HepG2 (cell line): Measurements from ENCODE around the gene ZBTB22. TPM values are rescaled to one million over a fixed set of nuclear protein-coding genes. Genes with fewer than 3 reads are reported as not detected.

Source experiments
- DNMT1 ChIP-seq: sonication (generic); formaldehyde crosslinking; IDR thresholded peaks from 2 replicates; pipeline ENCODE4 v1.5.1; 2020; ENCODE audit warnings: mild to moderate bottlenecking, missing genetic modification reagents
- FLYWCH1 ChIP-seq: sonication (generic); formaldehyde crosslinking; IDR thresholded peaks from 2 replicates; pipeline ENCODE4 v1.8.1; 2023; ENCODE audit warnings: mild to moderate bottlenecking, missing genetic modification reagents
- HMGXB3 ChIP-seq: sonication (generic); formaldehyde crosslinking; IDR thresholded peaks from 2 replicates; pipeline ENCODE4 v1.4.0; 2020; ENCODE audit warnings: missing genetic modification reagents, borderline replicate concordance
- HOXA3 ChIP-seq: sonication (generic); formaldehyde crosslinking; IDR thresholded peaks from 2 replicates; pipeline ENCODE4 v1.5.0; 2020; ENCODE audit warnings: missing genetic modification reagents
- KDM6A ChIP-seq: IDR thresholded peaks from 2 replicates; pipeline ENCODE4 v1.6.1; 2016; ENCODE audit warnings: low read depth
- MLX ChIP-seq: IDR thresholded peaks from 2 replicates; pipeline ENCODE4 v1.6.1; 2016
- NFAT5 ChIP-seq: sonication (generic); formaldehyde crosslinking; IDR thresholded peaks from 2 replicates; pipeline ENCODE4 v1.4.0; 2020; ENCODE audit warnings: missing genetic modification reagents
- ONECUT2 ChIP-seq: sonication (generic); formaldehyde crosslinking; IDR thresholded peaks from 2 replicates; pipeline ENCODE4 v1.4.0; 2020; ENCODE audit warnings: missing genetic modification reagents
- PRMT3 ChIP-seq: sonication (generic); formaldehyde crosslinking; IDR thresholded peaks from 2 replicates; pipeline ENCODE4 v1.8.1; 2022; ENCODE audit warnings: low read depth, mild to moderate bottlenecking, moderate library complexity, missing genetic modification reagents, borderline replicate concordance
- TGIF2 ChIP-seq: IDR thresholded peaks from 2 replicates; pipeline ENCODE4 v1.6.1; 2016; ENCODE audit warnings: control low read depth, missing compliant biosample characterization
- YEATS2 ChIP-seq: sonication (generic); formaldehyde crosslinking; IDR thresholded peaks from 2 replicates; pipeline ENCODE4 v1.4.0; 2020; ENCODE audit warnings: missing genetic modification reagents, borderline replicate concordance
- ZBTB43 ChIP-seq: sonication (generic); formaldehyde crosslinking; conservative IDR thresholded peaks from 2 replicates; pipeline ENCODE4 v1.4.0; 2020; ENCODE audit warnings: missing genetic modification reagents
- ZFP62 ChIP-seq: sonication (generic); formaldehyde crosslinking; IDR thresholded peaks from 2 replicates; pipeline ENCODE4 v1.4.0; 2020; ENCODE audit warnings: missing genetic modification reagents
- ZNF574 ChIP-seq: sonication (generic); formaldehyde crosslinking; IDR thresholded peaks from 2 replicates; pipeline ENCODE4 v1.4.0; 2020; ENCODE audit warnings: missing genetic modification reagents
- ZNF619 ChIP-seq: sonication (generic); formaldehyde crosslinking; IDR thresholded peaks from 2 replicates; pipeline ENCODE4 v1.4.0; 2020; ENCODE audit warnings: mild to moderate bottlenecking, missing genetic modification reagents
- polyA plus RNA-seq, 8 experiments: library from polyadenylated mRNA; depleted of rRNA in 3 of 8; stranded (reverse) in 7 of 8; unstranded in 1 of 8; fragments of >200 nt; fragmentation: Illumina TruSeq in 4 of 8; extraction: Trizol in 4 of 8; gene quantifications; 2 replicates each; pipeline versions ENCODE4 v1.2.1 to v1.2.3, GENCODE V29; 2011 to 2016; ENCODE audit warnings: low read depth in 4 of 8, missing spikeins in 1 of 8, mixed read lengths in 1 of 8; ENCODE audit not compliant: insufficient read depth in 1 of 8
- total RNA-seq, 5 experiments: library from RNA; depleted of rRNA; stranded (reverse); fragments of >200 nt; fragmentation: Illumina TruSeq; extraction: Trizol; gene quantifications; 2 replicates each; pipeline ENCODE4 v1.2.3, GENCODE V29; 2016; ENCODE audit warnings: low read depth in 1 of 5

Gene ZBTB22
- total and polyA plus RNA-seq, 2 of the 13 experiments (the other 11 are each of a cell fraction or from before 2014, with no cell fraction given): 8.0 to 10.6 TPM

GRCh38 chr6:33314515-33314942 lies 3.0 kb downstream of the ZBTB22 start (continued):
- TF ChIP-seq NFAT5 (CRISPR knock-in tag): no peak
- TF ChIP-seq FLYWCH1: no peak
- TF ChIP-seq PRMT3: no peak
- peak; percentile 26; the same call in 1 of the 2 replicates for TF ChIP-seq YEATS2
- no peak for TF ChIP-seq ZBTB43 (CRISPR knock-in tag)
- TF ChIP-seq DNMT1 (CRISPR knock-in tag): no peak
- TF ChIP-seq HMGXB3 (CRISPR knock-in tag): no peak
- TF ChIP-seq KDM6A: no peak
- no peak for TF ChIP-seq MLX
- 0 out of 2 replicates have a peak, but pooled peaks have one; percentile 5 for TF ChIP-seq TGIF2 (CRISPR knock-in tag)
- TF ChIP-seq ZNF619 (CRISPR knock-in tag): no peak
- TF ChIP-seq ZNF574 (CRISPR knock-in tag): no peak
- TF ChIP-seq ONECUT2 (CRISPR knock-in tag): no peak
- TF ChIP-seq ZFP62 (CRISPR knock-in tag): no peak
- TF ChIP-seq HOXA3 (CRISPR knock-in tag): peak; percentile 13; the same call in 1 of the 2 replicates
